Stimulated activated CD8-positive, alpha-beta memory T cell treated with anti-CD3 and anti-CD28 coated beads, Interleukin-12 subunit alpha, Interleukin-12 subunit beta, amount 100 ng/mL, for 24 hours (primary cell): ENCODE measurements around the gene ASTN2.

ENCODE experiments used
- DNase-seq: peaks from one replicate; pipeline ENCODE4 v3.0.0-alpha.2; 2020; ENCODE audit errors: extremely low read depth

The ASTN2 gene

GRCh38 chr9:116668970-116669695 is 745.7 kb downstream of the ASTN2 start:
- no peak for DNase-seq

- no peak for DNase-seq
Measured at GRCh38 chr9:116663581-116663980, 751.3 kb downstream of the ASTN2 start.

- DNase-seq, result no peak
Measured at GRCh38 chr9:116662646-116663310, 752.1 kb downstream of the ASTN2 start.

- DNase-seq, result no peak
Measured at GRCh38 chr9:116661037-116661954, 753.6 kb downstream of the ASTN2 start.

- DNase-seq, result no peak
Measured at GRCh38 chr9:116658265-116658664, 756.6 kb downstream of the ASTN2 start.

GRCh38 chr9:116656977-116657376 is 757.9 kb downstream of the ASTN2 start:
- DNase-seq, result no peak

GRCh38 chr9:116656501-116656971 is 758.3 kb downstream of the ASTN2 start:
- DNase-seq, result no peak

- no peak for DNase-seq
Measured at GRCh38 chr9:116654059-116654355, 760.9 kb downstream of the ASTN2 start.

- no peak for DNase-seq
Measured at GRCh38 chr9:116653348-116654058, 761.4 kb downstream of the ASTN2 start.

- no peak for DNase-seq
Measured at GRCh38 chr9:116647515-116647809, 767.4 kb downstream of the ASTN2 start.

- no peak for DNase-seq
Measured at GRCh38 chr9:116646661-116647514, 768.0 kb downstream of the ASTN2 start.

GRCh38 chr9:116644091-116644688 is 770.7 kb downstream of the ASTN2 start:
- DNase-seq, result no peak

GRCh38 chr9:116643691-116644090 is 771.2 kb downstream of the ASTN2 start:
- no peak for DNase-seq

GRCh38 chr9:116641292-116642059 is 773.4 kb downstream of the ASTN2 start:
- DNase-seq, result no peak

- DNase-seq, result no peak
Measured at GRCh38 chr9:116639251-116639741, 775.6 kb downstream of the ASTN2 start.

GRCh38 chr9:116635908-116636307 is 778.9 kb downstream of the ASTN2 start:
- no peak for DNase-seq

GRCh38 chr9:116632990-116633838 is 781.6 kb downstream of the ASTN2 start:
- no peak for DNase-seq

- DNase-seq, result no peak
Measured at GRCh38 chr9:116629634-116630033, 785.2 kb downstream of the ASTN2 start.

- DNase-seq, result no peak
Measured at GRCh38 chr9:116628716-116629115, 786.1 kb downstream of the ASTN2 start.
